HEK293 (cell line): ENCODE measurements around the gene CNNM1.

Experiments
- BCL11B ChIP-seq: fragments of 450-650 bp; formaldehyde crosslinking; IDR thresholded peaks from 2 replicates; pipeline ENCODE4 v1.5.1; 2016; ENCODE audit warnings: low read depth, missing biosample characterization, missing genetic modification characterization
- EGR2 ChIP-seq: fragments of 450-650 bp; formaldehyde crosslinking; IDR thresholded peaks from 2 replicates; pipeline ENCODE4 v1.5.1; 2016; ENCODE audit warnings: low read depth, missing biosample characterization, missing genetic modification characterization
- GLIS1 ChIP-seq: fragments of 450-650 bp; formaldehyde crosslinking; IDR thresholded peaks from 2 replicates; pipeline ENCODE4 v1.5.1; 2016; ENCODE audit warnings: missing biosample characterization, missing genetic modification characterization
- HOXD13 ChIP-seq: sonication (generic); formaldehyde crosslinking; IDR thresholded peaks from 2 replicates; pipeline ENCODE4 v1.8.0; 2022; ENCODE audit warnings: missing genetic modification reagents, borderline replicate concordance
- MEIS1 ChIP-seq: sonication (generic); formaldehyde crosslinking; IDR thresholded peaks from 2 replicates; pipeline ENCODE4 v1.8.1; 2022; ENCODE audit warnings: missing genetic modification reagents, mild to moderate bottlenecking, borderline replicate concordance
- OSR2 ChIP-seq: fragments of 450-650 bp; formaldehyde crosslinking; IDR thresholded peaks from 2 replicates; pipeline ENCODE4 v1.5.1; 2016; ENCODE audit warnings: missing biosample characterization, missing genetic modification characterization
- RBAK ChIP-seq: fragments of 450-650 bp; formaldehyde crosslinking; IDR thresholded peaks from 2 replicates; pipeline ENCODE4 v1.5.1; 2016; ENCODE audit warnings: missing biosample characterization, missing genetic modification characterization
- SCRT1 ChIP-seq: fragments of 450-650 bp; formaldehyde crosslinking; IDR thresholded peaks from 2 replicates; pipeline ENCODE4 v1.5.1; 2016; ENCODE audit warnings: missing biosample characterization, missing genetic modification characterization, borderline replicate concordance
- SP3 ChIP-seq: fragments of 450-650 bp; formaldehyde crosslinking; IDR thresholded peaks from 2 replicates; pipeline ENCODE4 v1.5.1; 2016; ENCODE audit warnings: missing biosample characterization, missing genetic modification characterization
- ZEB2 ChIP-seq: fragments of 450-650 bp; formaldehyde crosslinking; IDR thresholded peaks from 2 replicates; pipeline ENCODE4 v1.5.1; 2016; ENCODE audit warnings: missing biosample characterization, missing genetic modification characterization
- ZNF16 ChIP-seq: fragments of 450-650 bp; formaldehyde crosslinking; IDR thresholded peaks from 2 replicates; pipeline ENCODE4 v1.5.1; 2016; ENCODE audit warnings: low read depth, missing biosample characterization, missing genetic modification characterization
- ZNF223 ChIP-seq: fragments of 450-650 bp; formaldehyde crosslinking; IDR thresholded peaks from 2 replicates; pipeline ENCODE4 v1.5.1; 2016; ENCODE audit warnings: missing biosample characterization, missing genetic modification characterization
- ZNF292 ChIP-seq: fragments of 450-650 bp; formaldehyde crosslinking; IDR thresholded peaks from 2 replicates; pipeline ENCODE4 v1.5.1; 2016; ENCODE audit warnings: low read depth, missing biosample characterization, missing genetic modification characterization, borderline replicate concordance
- ZNF311 ChIP-seq: fragments of 450-650 bp; formaldehyde crosslinking; IDR thresholded peaks from 2 replicates; pipeline ENCODE4 v1.5.1; 2017; ENCODE audit warnings: missing biosample characterization, missing genetic modification characterization, borderline replicate concordance
- ZNF433 ChIP-seq: fragments of 450-650 bp; formaldehyde crosslinking; IDR thresholded peaks from 2 replicates; pipeline ENCODE4 v1.5.1; 2016; ENCODE audit warnings: missing biosample characterization, missing genetic modification characterization, low read depth
- ZNF529 ChIP-seq: fragments of 450-650 bp; formaldehyde crosslinking; IDR thresholded peaks from 2 replicates; pipeline ENCODE4 v1.5.1; 2017; ENCODE audit warnings: missing genetic modification characterization, missing biosample characterization; ENCODE audit not compliant: insufficient replicate concordance
- ZNF544 ChIP-seq: fragments of 450-650 bp; formaldehyde crosslinking; IDR thresholded peaks from 2 replicates; pipeline ENCODE4 v1.5.0; 2017; ENCODE audit warnings: missing biosample characterization, missing genetic modification characterization
- ZNF555 ChIP-seq: fragments of 450-650 bp; formaldehyde crosslinking; conservative IDR thresholded peaks from 2 replicates; pipeline ENCODE4 v1.5.1; 2017; ENCODE audit warnings: missing biosample characterization, mild to moderate bottlenecking, missing genetic modification characterization, inconsistent platforms
- ZNF658 ChIP-seq: fragments of 450-650 bp; formaldehyde crosslinking; IDR thresholded peaks from 2 replicates; pipeline ENCODE4; 2016; ENCODE audit warnings: missing biosample characterization, missing genetic modification characterization
- ZNF664 ChIP-seq: fragments of 450-650 bp; formaldehyde crosslinking; IDR thresholded peaks from 2 replicates; pipeline ENCODE4 v1.5.1; 2016; ENCODE audit warnings: missing biosample characterization, missing genetic modification characterization
- ZNF777 ChIP-seq: fragments of 450-650 bp; formaldehyde crosslinking; IDR thresholded peaks from 2 replicates; pipeline ENCODE4 v1.5.1; 2017; ENCODE audit warnings: missing biosample characterization, missing genetic modification characterization, borderline replicate concordance
- ZNF792 ChIP-seq: fragments of 450-650 bp; formaldehyde crosslinking; IDR thresholded peaks from 2 replicates; pipeline ENCODE4 v1.5.1; 2016; ENCODE audit warnings: missing biosample characterization, missing genetic modification characterization
- ZNF830 ChIP-seq: fragments of 450-650 bp; IDR thresholded peaks from 2 replicates; pipeline ENCODE4 v1.5.0; 2018; ENCODE audit warnings: missing biosample characterization, missing genetic modification characterization, low read depth, mild to moderate bottlenecking, moderate library complexity
- ZXDB ChIP-seq: fragments of 450-650 bp; formaldehyde crosslinking; IDR thresholded peaks from 2 replicates; pipeline ENCODE4 v1.5.1; 2016; ENCODE audit warnings: missing biosample characterization, missing genetic modification characterization
- TF ChIP-seq, protein P1 (sequence below): fragments of 450-650 bp; formaldehyde crosslinking; IDR thresholded peaks from 2 replicates; pipeline ENCODE4 v1.5.1; 2016; ENCODE audit warnings: missing biosample characterization, missing genetic modification characterization
- TF ChIP-seq, protein P2 (sequence below): fragments of 450-650 bp; formaldehyde crosslinking; IDR thresholded peaks from 2 replicates; pipeline ENCODE4 v1.5.1; 2016; ENCODE audit warnings: missing biosample characterization, missing genetic modification characterization
- TF ChIP-seq, protein P3 (sequence below): fragments of 450-650 bp; formaldehyde crosslinking; IDR thresholded peaks from 2 replicates; pipeline ENCODE4 v1.5.1; 2016; ENCODE audit warnings: missing biosample characterization, missing genetic modification characterization
- TF ChIP-seq, protein P4 (sequence below): fragments of 450-650 bp; formaldehyde crosslinking; IDR thresholded peaks from 2 replicates; pipeline ENCODE4 v1.5.1; 2017; ENCODE audit warnings: missing biosample characterization, missing genetic modification characterization
- TF ChIP-seq, protein P5 (sequence below): fragments of 450-650 bp; formaldehyde crosslinking; IDR thresholded peaks from 2 replicates; pipeline ENCODE4 v1.5.1; 2017; ENCODE audit warnings: missing biosample characterization, missing genetic modification characterization
- TF ChIP-seq, protein P6 (sequence below): fragments of 450-650 bp; formaldehyde crosslinking; IDR thresholded peaks from 2 replicates; pipeline ENCODE4 v1.5.1; 2016; ENCODE audit warnings: missing biosample characterization, missing genetic modification characterization
- TF ChIP-seq, protein P7 (sequence below): fragments of 450-650 bp; formaldehyde crosslinking; IDR thresholded peaks from 2 replicates; pipeline ENCODE4 v1.5.1; 2016; ENCODE audit warnings: missing biosample characterization, missing genetic modification characterization

Gene CNNM1

DNA sequence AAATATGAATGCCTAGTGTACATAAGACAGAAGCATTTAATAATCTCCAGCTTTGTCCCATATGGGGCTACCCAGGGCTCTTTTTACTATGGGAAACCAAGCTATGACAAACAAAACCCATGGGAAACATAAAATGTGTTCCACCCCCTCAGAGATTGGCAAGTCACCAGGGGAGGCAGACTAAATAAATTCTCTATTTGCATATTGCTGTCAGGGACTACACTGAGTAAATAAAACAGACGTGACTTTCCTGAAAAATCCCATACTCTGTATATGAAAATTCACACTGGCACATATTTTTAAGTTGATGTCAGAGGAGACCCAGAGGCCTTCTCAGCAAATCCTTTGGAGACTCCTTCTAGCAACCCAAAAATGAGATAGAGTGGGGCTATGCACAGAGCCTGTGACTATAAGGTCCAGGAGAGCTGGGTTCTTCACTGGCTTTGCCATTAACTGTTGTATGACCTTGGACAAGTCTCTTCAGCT lies 49.5 kb upstream of the CNNM1 start (continued):
- peak; percentile 57; the same call in 1 of the 2 replicates for TF ChIP-seq HOXD13 (CRISPR knock-in tag)
- peak; percentile 72 for TF ChIP-seq OSR2 (tag by site-specific recombination)
- TF ChIP-seq ZNF664: no peak
- TF ChIP-seq ZNF16 (tag by site-specific recombination): no peak
- TF ChIP-seq, protein P1, sequence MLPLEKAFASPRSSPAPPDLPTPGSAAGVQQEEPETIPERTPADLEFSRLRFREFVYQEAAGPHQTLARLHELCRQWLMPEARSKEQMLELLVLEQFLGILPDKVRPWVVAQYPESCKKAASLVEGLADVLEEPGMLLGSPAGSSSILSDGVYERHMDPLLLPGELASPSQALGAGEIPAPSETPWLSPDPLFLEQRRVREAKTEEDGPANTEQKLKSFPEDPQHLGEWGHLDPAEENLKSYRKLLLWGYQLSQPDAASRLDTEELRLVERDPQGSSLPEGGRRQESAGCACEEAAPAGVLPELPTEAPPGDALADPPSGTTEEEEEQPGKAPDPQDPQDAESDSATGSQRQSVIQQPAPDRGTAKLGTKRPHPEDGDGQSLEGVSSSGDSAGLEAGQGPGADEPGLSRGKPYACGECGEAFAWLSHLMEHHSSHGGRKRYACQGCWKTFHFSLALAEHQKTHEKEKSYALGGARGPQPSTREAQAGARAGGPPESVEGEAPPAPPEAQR (tag by site-specific recombination): no peak
- TF ChIP-seq, protein P2, sequence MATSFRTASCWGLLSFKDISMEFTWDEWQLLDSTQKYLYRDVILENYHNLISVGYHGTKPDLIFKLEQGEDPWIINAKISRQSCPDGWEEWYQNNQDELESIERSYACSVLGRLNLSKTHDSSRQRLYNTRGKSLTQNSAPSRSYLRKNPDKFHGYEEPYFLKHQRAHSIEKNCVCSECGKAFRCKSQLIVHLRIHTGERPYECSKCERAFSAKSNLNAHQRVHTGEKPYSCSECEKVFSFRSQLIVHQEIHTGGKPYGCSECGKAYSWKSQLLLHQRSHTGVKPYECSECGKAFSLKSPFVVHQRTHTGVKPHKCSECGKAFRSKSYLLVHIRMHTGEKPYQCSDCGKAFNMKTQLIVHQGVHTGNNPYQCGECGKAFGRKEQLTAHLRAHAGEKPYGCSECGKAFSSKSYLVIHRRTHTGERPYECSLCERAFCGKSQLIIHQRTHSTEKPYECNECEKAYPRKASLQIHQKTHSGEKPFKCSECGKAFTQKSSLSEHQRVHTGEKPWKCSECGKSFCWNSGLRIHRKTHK: no peak
- no peak for TF ChIP-seq ZNF529 (tag by site-specific recombination)
- no peak for TF ChIP-seq MEIS1
- no peak for TF ChIP-seq RBAK
- no peak for TF ChIP-seq ZNF292 (tag by site-specific recombination)
- no peak for TF ChIP-seq ZNF658 (tag by site-specific recombination)
- no peak for TF ChIP-seq ZNF555 (tag by site-specific recombination)
- no peak for TF ChIP-seq ZNF311
- peak; percentile 98 for TF ChIP-seq GLIS1 (tag by site-specific recombination)
- no peak for TF ChIP-seq ZNF777 (tag by site-specific recombination)
- TF ChIP-seq ZNF544: no peak
- TF ChIP-seq ZEB2 (tag by site-specific recombination): peak; percentile 52; the same call in 1 of the 2 replicates
- no peak for TF ChIP-seq SCRT1 (tag by site-specific recombination)
- no peak for TF ChIP-seq ZNF830 (tag by site-specific recombination)
- TF ChIP-seq, protein P3, sequence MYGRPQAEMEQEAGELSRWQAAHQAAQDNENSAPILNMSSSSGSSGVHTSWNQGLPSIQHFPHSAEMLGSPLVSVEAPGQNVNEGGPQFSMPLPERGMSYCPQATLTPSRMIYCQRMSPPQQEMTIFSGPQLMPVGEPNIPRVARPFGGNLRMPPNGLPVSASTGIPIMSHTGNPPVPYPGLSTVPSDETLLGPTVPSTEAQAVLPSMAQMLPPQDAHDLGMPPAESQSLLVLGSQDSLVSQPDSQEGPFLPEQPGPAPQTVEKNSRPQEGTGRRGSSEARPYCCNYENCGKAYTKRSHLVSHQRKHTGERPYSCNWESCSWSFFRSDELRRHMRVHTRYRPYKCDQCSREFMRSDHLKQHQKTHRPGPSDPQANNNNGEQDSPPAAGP (tag by site-specific recombination): no peak
- no peak for TF ChIP-seq BCL11B (tag by site-specific recombination)
- TF ChIP-seq, protein P4, sequence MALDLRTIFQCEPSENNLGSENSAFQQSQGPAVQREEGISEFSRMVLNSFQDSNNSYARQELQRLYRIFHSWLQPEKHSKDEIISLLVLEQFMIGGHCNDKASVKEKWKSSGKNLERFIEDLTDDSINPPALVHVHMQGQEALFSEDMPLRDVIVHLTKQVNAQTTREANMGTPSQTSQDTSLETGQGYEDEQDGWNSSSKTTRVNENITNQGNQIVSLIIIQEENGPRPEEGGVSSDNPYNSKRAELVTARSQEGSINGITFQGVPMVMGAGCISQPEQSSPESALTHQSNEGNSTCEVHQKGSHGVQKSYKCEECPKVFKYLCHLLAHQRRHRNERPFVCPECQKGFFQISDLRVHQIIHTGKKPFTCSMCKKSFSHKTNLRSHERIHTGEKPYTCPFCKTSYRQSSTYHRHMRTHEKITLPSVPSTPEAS: no peak
- 0 out of 2 replicates have a peak, but pooled peaks have one; percentile 28 for TF ChIP-seq SP3
- no peak for TF ChIP-seq ZNF223 (tag by site-specific recombination)
- TF ChIP-seq ZNF792 (tag by site-specific recombination): no peak
- TF ChIP-seq, protein P5, sequence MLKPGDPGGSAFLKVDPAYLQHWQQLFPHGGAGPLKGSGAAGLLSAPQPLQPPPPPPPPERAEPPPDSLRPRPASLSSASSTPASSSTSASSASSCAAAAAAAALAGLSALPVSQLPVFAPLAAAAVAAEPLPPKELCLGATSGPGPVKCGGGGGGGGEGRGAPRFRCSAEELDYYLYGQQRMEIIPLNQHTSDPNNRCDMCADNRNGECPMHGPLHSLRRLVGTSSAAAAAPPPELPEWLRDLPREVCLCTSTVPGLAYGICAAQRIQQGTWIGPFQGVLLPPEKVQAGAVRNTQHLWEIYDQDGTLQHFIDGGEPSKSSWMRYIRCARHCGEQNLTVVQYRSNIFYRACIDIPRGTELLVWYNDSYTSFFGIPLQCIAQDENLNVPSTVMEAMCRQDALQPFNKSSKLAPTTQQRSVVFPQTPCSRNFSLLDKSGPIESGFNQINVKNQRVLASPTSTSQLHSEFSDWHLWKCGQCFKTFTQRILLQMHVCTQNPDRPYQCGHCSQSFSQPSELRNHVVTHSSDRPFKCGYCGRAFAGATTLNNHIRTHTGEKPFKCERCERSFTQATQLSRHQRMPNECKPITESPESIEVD: peak; percentile 78
- TF ChIP-seq ZNF433 (tag by site-specific recombination): no peak
- TF ChIP-seq, protein P6, sequence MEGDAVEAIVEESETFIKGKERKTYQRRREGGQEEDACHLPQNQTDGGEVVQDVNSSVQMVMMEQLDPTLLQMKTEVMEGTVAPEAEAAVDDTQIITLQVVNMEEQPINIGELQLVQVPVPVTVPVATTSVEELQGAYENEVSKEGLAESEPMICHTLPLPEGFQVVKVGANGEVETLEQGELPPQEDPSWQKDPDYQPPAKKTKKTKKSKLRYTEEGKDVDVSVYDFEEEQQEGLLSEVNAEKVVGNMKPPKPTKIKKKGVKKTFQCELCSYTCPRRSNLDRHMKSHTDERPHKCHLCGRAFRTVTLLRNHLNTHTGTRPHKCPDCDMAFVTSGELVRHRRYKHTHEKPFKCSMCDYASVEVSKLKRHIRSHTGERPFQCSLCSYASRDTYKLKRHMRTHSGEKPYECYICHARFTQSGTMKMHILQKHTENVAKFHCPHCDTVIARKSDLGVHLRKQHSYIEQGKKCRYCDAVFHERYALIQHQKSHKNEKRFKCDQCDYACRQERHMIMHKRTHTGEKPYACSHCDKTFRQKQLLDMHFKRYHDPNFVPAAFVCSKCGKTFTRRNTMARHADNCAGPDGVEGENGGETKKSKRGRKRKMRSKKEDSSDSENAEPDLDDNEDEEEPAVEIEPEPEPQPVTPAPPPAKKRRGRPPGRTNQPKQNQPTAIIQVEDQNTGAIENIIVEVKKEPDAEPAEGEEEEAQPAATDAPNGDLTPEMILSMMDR (tag by site-specific recombination): no peak
- TF ChIP-seq, protein P7, sequence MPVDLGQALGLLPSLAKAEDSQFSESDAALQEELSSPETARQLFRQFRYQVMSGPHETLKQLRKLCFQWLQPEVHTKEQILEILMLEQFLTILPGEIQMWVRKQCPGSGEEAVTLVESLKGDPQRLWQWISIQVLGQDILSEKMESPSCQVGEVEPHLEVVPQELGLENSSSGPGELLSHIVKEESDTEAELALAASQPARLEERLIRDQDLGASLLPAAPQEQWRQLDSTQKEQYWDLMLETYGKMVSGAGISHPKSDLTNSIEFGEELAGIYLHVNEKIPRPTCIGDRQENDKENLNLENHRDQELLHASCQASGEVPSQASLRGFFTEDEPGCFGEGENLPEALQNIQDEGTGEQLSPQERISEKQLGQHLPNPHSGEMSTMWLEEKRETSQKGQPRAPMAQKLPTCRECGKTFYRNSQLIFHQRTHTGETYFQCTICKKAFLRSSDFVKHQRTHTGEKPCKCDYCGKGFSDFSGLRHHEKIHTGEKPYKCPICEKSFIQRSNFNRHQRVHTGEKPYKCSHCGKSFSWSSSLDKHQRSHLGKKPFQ (tag by site-specific recombination): peak; percentile 88
- TF ChIP-seq EGR2: no peak
- TF ChIP-seq ZXDB: no peak
